ENCODE results near the gene DBN1.

The DBN1 gene

GRCh38 chr5:177455661-177456590 is 17.5 kb downstream of the DBN1 start:
- peak; percentile 96 to 97 for DNase-seq

- peak; percentile 91 for DNase-seq
Measured at GRCh38 chr5:177455036-177455660, 18.3 kb downstream of the DBN1 start.

- peak; percentile 92 to 94 for DNase-seq
Measured at GRCh38 chr5:177454397-177455035, 18.9 kb downstream of the DBN1 start.

- DNase-seq: no peak
Measured at GRCh38 chr5:177453852-177454396, 19.5 kb downstream of the DBN1 start.

GRCh38 chr5:177452688-177453638 is 20.5 kb downstream of the DBN1 start:
- DNase-seq: no peak

- no peak for DNase-seq
Measured at GRCh38 chr5:177450667-177451424, 22.6 kb downstream of the DBN1 start.

GRCh38 chr5:177449140-177450061 is 24.0 kb downstream of the DBN1 start:
- no peak for DNase-seq

- DNase-seq: no peak
Measured at GRCh38 chr5:177448244-177448950, 25.0 kb downstream of the DBN1 start.

- no peak for DNase-seq
Measured at GRCh38 chr5:177447611-177448243, 25.7 kb downstream of the DBN1 start.

- peak; percentile 59 to 71 for DNase-seq
Measured at GRCh38 chr5:177447066-177447610, 26.3 kb downstream of the DBN1 start.

- DNase-seq: peak; percentile 69 to 72
Measured at GRCh38 chr5:177446200-177447065, 27.0 kb downstream of the DBN1 start, which contains the start of gene PRR7. Gene PRR7, plus strand, starts transcription at chr5:177446814. Its CDS starts 8,254 bp downstream, at chr5:177455068.

- no peak for DNase-seq
Measured at GRCh38 chr5:177445917-177446199, 27.6 kb downstream of the DBN1 start.

- no peak for DNase-seq
Measured at GRCh38 chr5:177445052-177445916, 28.1 kb downstream of the DBN1 start.

- DNase-seq: no peak
Measured at GRCh38 chr5:177444106-177445051, 29.1 kb downstream of the DBN1 start.

GRCh38 chr5:177443144-177443983 is 30.1 kb downstream of the DBN1 start:
- DNase-seq: no peak
